Dermis blood vessel endothelial cell (primary cell): ENCODE results near the gene SLC16A10. TPM values are rescaled to one million over a fixed set of nuclear protein-coding genes. Genes with fewer than 3 reads are reported as not detected.
"Not testable (repeated sequence)": the region's sequence is repeated elsewhere in the genome, so short reads cannot be mapped to it uniquely, and the experiment has no call there.

Source experiments
- DNase-seq: peaks from one replicate; pipeline ENCODE4 v3.0.0; 2010
- total RNA-seq: library from RNA; depleted of rRNA; stranded (reverse); fragments of >200 nt; gene quantifications from 2 replicates; pipeline ENCODE4 v1.2.3, GENCODE V29; 2014

SLC16A10 gene, protein sequence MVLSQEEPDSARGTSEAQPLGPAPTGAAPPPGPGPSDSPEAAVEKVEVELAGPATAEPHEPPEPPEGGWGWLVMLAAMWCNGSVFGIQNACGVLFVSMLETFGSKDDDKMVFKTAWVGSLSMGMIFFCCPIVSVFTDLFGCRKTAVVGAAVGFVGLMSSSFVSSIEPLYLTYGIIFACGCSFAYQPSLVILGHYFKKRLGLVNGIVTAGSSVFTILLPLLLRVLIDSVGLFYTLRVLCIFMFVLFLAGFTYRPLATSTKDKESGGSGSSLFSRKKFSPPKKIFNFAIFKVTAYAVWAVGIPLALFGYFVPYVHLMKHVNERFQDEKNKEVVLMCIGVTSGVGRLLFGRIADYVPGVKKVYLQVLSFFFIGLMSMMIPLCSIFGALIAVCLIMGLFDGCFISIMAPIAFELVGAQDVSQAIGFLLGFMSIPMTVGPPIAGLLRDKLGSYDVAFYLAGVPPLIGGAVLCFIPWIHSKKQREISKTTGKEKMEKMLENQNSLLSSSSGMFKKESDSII
- total RNA-seq, result under 0.01 and 0.19 TPM in 2 replicates

DNA sequence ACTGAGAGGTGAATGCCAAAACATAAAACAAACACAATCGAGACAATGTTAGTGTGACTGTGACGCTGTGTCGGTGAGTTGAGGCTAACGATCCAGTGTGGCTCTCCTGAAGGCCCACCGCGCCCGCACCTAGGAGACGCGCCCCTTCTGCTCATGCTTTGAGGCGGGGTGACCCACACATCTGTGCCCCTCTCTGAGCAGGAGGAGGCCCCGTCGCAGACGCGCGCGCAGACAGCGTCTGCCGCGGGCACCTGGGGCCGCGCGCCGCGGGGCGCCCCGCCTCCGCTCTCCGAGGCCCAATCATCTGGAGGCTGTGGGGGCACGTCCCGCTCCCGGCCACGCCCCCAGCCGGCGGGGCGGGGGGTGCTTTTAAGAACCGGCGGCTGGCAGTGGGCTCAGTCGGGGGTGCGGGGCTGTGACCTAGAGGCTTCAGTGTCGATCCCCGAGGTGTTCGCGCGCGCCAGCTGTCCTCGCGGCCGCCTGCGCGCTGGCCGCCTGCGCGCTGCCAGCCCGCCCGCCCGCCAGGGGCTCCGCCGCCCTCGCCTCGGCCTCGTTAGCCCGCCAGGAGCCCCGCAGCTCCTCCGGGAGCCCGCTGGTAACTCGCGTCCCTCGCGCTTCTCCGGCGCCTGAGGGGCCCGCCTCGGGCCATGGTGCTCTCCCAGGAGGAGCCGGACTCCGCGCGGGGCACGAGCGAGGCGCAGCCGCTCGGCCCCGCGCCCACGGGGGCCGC, at the start of gene SLC16A10:
SLC16A10 (plus strand) TSS at position 398 of the 730 bp plus-strand sequence; CDS start at position 648, 250 bp downstream.
- DNase-seq, result peak; percentile 31

DNA sequence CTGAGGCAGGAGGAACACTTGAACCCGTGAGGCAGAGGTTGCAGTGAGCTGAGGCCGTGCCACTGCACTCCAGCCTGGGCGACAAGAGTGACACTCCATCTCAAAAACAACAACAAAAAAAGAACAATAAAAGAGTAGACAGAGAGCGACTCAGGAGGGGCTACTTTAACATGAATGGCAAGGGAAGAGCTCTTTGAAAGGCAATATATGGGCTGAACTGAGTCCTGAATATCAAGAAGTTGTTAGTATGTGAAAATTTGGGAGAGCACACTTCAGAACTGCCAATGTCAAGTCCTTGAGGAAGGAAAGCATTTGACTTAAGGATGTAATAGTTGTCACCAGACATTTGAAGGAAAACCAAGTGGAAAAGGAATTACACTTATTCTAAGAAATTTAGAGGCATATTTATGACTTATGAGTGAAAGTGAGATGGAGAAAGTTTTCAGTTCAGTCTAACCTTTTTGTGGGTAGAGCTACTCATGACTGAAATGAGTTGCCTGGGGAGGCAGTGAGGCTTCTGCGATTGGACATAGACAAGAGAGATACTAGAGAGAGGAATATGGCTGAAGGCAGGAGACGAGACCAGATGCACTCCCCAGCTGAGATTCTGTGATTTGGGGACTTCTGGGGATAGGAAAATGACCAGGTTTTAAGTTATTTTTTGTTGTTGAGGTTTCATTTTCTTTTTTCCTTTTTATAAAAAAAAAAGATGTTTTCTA, 48.6 kb upstream of the SLC16A10 start:
- no peak for DNase-seq

DNA sequence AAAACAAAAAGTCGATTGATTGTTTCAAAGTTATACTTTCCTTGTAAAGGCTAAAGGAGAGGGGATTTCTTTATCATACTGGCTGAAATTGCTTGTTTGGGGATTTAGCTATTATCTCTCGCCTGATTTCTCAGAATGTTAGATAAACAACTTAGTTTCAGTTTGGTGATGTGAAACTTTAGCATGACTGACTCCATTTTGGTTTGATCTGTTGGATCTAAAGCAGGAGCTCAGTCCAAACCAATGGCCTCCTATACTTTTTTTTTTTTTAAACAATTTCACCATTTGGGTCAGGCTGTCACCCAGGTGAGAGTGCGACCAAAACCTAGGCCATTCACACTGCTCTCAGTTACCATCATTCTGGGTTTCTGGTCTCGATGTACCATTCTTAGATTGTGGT, 45.4 kb upstream of the SLC16A10 start:
- DNase-seq, result no peak

DNA sequence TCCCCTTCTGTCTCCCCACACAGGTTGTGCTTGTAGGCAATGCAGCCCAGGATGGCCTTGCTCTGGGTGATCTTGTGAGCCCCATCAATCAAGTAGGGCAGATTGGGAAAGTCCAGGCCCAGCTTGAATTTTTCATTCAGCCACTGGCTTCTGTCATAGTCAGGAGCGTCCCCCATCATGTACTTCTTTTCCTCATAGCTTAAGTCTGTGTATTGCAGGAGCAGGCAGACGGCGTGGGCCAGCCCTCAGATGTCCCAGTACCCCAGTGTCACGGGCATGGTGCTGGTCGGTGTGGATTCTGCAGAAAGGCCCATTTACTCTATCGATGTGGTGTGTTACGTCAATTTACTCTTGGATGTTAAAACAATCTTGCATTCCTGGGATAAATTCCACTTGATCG, 40.1 kb upstream of the SLC16A10 start:
- DNase-seq, result no peak

DNA sequence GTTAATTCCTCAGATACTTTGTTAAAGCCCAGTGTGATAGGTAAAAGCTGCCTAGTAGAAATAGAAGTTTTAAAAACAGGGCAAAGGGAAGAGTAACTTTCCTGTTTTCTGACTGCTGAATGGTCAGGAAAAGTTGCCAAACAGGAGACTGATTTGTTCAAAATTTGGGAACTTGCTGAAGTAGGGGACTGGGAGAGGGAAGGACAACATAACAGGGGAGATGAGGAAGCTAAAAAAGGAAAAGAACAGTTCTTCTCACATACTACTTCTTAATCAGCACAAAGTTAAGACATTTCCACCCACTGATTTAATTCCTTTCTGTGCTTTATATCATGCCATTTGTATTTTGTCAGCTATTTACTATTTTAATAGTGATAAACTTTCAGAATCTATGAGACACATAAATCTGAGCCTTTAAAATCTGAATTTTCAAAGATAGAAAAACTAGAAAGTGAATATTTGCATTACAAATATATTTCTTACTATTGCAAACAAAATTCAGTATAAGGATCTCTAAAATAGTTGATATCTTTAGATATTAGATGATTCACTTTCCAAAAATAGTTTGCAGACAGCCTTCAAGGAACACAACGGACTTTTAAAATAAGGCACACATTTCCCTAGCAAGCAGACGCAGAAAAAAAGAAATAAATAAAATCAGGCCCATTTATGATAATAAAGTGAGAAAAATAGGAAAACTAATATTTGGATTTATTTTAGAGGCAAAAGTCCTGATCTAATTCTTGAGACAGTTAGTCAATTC, 36.9 kb upstream of the SLC16A10 start:
- no peak for DNase-seq

DNA sequence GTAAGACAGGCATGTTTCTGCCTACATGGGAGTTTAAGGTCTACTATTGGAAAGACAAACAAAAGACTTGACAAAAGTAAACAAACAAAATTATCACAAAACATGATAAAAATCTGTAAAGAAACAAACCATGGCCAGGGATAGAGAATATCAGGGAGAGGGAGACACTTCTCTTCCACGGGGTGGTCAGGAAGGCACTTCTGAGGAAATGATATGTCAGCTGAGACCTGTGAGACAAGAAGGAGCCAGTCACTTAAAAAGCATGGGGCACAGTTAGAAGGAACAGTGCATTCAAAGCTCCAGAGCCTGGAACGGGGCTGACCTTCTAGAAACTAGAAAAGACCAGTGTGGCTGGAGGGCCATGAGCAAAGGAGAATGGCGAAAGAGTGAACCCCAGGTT, 35.1 kb upstream of the SLC16A10 start:
- no peak for DNase-seq

DNA sequence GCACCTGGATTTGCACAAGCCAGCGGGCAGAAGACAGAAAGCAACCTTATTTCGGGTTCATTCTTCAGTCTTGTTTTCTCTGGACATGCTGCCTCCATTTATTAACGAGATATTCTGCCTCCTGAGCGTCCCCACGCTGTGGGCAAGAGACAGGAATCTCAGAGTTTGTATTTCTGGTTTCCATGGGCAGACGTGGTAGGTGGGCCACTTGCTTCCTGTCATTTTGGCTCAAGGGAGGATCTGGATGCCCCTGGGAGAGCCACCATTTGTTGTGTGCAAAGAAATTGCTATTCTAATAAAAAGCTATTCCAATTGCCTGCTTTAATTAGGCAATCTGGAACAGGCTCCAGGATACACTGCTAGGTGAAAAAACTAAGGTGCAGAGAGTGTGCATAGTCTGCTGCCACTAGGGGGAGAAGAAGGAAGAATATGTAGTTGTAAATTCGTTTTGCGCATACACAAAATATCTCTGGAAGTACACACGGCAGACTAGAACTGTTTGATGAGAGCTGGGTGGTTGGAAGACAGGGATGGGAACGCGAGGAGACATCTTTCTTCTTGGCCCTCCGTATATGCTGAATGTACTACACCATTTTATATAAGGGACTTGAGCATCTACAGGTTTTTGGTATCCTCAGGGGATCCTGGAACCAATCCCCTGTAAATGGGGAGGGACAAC, 30.1 kb upstream of the SLC16A10 start:
- peak; percentile 60 for DNase-seq

DNA sequence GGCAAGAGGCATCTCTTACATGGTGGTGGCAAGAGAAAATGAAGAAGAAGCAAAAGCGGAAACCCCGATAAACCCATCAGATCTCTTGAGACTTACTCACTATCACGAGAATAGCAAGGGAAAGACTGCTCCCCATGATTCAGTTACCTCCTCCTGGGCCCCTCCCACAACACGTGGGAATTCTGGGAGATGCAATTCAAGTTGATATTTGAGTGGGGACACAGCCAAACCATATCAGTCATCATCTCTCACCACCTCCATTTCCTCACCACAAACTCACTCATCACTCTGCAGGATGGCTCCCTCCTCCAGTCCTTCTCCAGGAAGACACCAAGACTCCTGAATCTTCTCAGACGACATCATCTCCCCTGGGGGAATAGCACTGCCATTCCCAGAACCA, 25.8 kb upstream of the SLC16A10 start:
- no peak for DNase-seq

DNA sequence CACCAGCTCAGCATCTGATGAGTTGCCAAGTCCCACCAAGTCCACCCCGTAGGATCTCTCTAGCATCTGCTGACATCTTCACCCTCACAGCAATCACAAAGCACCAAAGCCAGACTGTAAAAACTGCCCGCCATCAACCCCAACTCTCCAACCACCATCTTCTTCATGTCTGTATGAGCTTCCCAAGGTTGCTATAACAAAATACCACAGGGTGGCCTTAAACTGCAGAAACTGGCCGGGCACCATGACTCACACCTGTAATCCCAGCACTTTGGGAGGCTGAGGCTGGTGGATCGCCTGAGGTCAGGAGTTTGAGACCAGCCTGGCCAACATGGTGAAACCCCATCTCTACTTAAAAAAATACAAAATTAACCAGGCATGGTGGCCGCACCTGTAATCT, 25.3 kb upstream of the SLC16A10 start:
- DNase-seq, result not testable (repeated sequence)

DNA sequence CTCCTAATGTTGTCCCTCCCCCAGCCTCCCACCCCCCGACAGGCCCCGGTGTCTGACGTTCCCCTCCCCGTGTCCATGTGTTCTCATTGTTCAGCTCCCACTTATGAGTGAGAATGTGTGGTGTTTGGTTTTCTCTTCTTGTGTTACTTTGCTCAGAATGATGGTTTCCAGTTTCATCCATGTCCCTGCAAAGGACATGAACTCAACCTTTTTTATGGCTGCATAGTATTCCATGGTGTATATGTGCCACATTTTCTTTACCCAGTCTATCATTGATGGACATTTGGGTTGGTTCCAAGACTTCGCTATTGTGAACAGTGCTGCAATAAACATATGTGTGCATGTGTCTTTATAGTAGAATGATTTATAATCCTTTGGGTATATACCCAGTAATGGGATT, 24.4 kb upstream of the SLC16A10 start:
- DNase-seq, result not testable (repeated sequence)

DNA sequence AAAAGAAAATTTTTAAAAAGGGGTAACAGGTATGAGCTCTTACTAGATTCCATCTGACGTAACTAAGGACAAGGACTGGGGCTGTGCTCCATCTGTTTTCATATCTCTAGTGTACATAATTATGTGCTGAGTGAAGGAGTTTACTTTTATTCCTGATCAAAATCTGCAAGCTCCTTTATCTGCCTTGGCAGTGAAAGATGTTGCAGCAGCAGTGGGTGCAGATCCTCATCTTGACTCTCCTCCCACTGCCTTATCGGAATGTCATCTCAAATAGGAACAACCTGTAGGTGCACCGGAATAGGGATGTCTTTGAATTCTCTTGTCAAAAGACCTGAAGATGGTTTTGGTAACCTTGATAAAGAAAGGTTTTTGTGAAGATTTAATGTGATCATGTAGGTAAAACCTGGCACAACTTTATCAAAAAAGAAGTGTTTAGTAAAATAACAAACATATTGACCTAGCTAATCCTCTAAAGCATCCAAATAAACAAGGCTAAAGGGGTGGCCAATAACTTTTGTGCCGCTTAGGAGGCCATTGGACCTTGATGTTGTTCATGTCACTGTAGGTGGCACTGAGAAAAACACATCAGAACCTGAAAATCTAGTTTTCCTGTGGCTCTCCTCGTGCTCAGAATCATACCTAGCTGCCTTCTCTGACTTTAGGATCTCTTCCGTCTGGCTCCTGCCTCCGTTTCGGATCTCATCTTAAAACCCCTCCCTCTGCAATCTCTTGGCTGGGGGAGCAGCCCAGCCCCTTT, 19.0 kb upstream of the SLC16A10 start:
- no peak for DNase-seq

DNA sequence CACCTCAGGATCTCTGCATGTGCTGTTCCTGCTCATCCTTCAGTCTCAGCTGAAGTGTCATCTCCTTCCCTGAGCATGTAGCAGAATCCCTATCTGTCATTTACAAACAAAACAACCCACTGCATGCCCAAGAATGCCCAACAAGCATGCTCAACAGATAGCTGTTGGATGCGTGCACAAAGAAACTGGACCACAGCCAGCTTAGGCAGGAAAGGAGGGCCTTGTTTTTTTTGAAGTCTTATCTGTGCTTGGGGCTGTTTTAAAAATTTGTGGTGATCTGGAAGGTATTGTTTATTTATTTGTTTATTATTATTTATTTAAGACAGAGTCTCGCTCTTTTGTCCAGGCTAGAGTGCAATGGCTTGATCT, 18.5 kb upstream of the SLC16A10 start:
- DNase-seq, result no peak

DNA sequence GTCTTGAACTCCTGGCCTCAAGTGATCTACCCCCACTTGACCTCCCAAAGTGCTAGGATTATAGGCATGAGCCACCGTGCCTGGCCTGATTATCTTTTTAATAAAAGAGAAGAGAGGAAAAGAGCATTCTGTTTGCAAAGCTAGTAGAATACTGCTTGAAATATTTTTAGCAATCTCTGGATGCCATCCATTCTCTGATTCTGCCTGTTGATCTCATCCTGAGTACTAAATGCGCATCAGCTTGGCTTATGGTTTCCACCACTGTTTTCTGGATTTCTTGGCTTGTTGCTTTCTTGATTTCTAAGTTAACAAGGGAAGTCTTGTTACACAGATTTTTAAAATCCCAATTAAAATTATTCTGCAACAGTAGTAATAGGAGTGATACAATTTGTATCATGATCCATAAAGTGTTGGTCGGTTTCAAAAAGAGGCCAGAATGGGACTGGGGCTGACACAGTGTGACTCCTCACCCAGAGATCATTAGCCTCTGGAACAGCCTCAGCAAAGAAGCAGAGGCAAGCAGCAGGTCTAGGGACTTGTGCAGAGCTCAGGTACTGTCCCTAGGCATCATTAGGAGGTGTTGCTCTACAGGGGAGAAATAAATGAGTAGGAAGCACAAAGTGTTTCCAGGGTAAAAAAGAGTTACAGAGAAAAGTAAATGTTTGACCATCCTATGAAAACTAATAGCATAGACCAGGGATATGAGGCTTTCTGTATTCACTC, 17.8 kb upstream of the SLC16A10 start:
- DNase-seq, result no peak

DNA sequence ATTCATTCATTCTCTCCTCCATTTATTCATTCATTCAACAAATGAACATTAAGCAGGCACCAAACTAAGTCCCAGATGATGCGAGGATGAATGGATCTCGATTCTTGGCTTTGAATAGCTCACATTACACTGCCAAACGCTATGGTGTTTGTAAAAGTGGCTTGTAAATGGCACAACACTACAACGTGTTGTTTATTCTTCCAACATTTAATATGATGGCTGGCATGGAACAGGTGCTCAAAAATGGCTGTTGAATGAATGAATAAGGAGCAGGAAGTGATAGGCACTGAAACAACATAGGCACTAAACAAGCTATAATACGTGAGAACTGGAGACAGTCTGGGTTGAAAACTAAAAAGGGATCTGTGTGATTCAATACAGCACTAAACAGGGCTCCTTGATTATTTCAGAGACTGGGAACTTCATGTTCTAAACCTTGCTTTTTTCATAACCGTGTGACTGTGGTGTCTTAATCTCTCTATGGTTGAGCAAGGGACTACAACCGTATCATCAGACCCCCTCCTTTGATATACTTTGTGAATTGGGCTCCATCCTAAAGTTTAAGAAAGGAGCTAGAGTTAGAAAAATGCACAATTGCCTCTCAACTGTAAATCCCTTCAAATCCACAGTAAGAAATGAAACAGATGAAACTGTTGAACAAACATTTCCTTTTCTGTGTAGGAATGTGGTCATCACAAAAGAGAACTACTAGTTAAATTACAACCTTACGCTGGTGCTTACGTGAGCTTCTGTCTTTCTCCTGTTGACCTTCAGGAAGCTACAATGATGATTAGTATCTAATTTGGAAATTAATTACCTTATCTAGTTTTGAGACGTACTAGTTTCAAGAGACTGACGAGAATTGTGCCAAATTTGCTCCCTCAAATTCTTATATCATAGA, 16.9 kb upstream of the SLC16A10 start:
- DNase-seq, result no peak

DNA sequence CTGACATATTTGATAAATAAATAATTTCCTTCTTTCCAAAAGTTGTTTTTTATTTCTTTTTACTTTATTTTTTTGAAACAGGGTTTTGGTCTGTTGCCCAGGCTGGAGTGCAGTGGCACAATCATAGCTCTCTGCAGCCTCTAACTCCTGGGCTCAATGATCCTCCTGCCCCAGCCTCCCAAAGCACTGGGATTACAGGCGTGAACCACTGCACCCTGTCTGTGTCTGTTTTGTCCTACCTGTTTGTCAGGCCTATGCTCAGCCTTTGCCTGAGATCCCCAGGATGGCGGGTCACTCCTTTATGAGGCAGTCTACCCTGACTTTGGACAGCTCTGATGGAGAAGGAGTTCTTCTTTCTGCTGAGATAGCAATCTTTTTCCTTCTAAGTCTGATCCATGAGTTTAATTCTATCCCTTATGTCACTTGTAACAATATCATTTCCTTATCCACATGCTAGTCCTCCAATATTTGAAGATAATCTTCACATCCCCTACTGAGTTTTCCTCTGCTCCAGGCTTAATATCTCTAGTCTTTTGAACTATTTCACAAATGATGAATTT, 14.4 kb upstream of the SLC16A10 start:
- no peak for DNase-seq

DNA sequence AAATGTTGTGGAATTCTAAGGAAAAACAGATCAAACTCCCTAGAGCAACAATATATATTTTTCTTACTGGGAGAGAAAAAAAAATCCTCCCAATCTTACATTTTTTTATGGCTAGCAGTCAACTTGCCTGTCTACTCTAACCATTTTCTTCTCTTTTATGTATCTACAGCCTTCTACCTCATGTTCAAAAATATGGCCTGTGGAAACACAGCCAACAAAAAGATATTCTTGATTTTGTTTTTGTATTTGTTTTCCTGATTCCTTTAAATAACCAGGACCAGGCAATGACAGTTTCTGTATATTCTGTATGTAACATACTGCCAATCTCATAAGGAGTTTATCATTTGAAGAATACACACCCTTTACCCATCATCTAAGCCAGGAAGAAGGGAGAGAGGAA, 13.0 kb upstream of the SLC16A10 start:
- no peak for DNase-seq

DNA sequence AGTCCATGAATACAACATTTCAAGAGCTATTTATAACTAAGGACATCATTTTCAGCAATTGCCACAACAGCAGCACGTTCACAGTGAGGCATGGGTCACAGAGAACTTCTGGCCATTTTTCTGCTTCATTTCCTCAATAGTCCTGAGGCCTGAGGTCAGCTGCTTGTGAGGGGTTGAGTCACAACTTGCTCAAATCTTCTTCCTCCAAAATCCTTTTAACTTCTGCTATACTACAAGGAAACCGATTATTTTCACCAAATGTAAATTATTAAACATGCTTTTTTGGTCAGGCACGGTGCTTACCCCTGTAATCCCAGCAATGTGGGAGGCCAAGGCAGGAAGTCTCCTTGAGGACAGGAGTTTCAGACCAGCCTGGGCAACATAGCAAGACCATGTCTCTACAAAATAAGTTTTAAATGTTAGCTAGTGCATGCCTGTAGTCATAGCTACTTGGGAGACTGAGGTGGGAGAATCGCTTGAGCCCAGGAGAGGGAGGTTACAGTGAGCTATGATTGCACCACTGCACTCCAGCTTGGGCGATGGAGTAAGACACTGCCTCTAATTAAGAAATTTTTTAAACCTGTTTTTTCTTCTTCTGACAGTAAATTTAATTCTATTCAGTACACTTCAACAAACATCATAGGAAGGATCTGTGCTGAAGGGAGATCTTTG, 11.1 kb upstream of the SLC16A10 start:
- DNase-seq, result no peak

DNA sequence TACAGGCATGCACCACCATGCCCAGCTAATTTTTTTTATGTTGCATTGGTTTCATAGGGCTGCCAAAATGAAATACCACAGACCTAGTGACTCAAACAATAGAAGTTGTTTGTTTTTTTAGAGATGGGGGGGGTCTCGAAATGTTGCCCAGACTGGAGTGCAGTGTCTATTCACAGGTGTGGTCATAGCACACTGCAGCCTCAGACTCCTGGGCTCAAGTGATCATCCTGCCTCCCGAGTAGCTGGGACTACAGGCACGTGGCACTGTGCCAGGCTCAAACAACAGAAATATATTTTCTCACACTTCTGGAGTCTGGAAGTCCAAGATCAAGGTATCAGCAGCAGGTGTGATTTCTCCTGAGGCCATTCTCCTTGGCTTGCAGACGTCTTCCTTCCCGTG, 6.6 kb upstream of the SLC16A10 start:
- DNase-seq, result no peak
